Measurements from ENCODE around the gene CAMK1D. TPM values are rescaled to one million over a fixed set of nuclear protein-coding genes. Genes with fewer than 3 reads are reported as not detected.

Gene CAMK1D
- total and polyA plus RNA-seq, 2 of the 4 experiments (the other 2 are of a cell fraction): 5.0 to 5.3 TPM

DNA sequence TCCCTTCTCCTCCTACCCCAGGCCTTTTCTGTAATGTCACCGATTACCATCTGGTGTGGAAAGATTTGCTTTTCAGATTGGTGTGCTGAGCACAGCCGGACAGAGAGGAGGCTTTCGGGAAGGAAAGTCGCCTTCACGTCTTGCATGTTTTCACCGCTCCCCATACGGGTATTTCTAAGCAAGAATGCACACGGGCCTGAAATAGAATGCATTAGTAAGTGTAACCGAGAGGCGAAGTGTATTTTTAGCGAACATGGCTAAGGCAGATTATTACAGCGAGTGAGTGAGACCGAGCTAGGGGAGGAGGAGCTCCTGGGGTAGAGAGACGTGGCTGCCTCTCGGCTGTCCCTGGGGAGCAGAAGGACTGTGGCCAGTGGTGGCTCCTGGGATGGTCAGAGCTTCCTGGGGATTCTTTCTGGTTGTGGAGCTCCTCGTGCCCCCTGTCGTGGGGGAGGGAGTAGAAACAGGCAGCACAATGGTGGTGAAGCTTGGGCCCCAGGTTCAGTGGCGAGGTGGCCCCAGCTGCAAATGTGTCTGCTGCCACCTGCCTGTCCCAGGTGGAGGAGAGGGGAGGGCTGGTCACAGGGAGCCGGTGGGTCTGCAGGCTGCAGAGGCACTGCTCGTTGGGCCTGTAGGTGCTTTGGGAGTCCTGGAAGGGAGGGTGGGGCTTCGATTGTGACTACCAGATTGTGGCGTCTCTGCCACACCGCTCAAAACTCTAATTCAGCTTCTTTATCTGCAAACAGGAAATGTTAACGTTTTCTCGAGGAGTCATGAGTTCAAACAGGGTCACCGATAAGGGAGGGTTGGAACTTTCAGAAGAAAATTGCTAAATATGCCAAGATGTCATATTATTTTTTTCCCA, 135.8 kb downstream of the CAMK1D start:
- peaks cover 2% of the 10 kb centered on the region; the same call in 1 of the 2 replicates for H3K9me3 ChIP-seq (ENCODE audit: control insufficient read depth, insufficient read depth, low read length)
- ChIA-PET CTCF (no interaction called here), POLR2A (ENCODE audit: unreplicated experiment) (no interaction called here)
- H3K4me1 ChIP-seq (ENCODE audit: control insufficient read depth, insufficient read depth, low read length): no peaks in the 10 kb centered on the region
- no peak overlapping the region for H3K9ac ChIP-seq (ENCODE audit: low read depth, low read length)
- H3K79me1 ChIP-seq (ENCODE audit: low read depth in 1 of 2, low read length in 2 of 2): no peaks in the 10 kb centered on the region
- H2AK9ac ChIP-seq (replicated peaks; ENCODE audit: low read depth, low read length, poor library complexity): no peak overlapping the region
- H2BK20ac ChIP-seq (ENCODE audit: low read depth, low read length): no peak overlapping the region
- ATAC-seq (ENCODE audit: low read depth) (no peak), DNase-seq (no peak)
- H4K8ac ChIP-seq (ENCODE audit: low read depth in 2 of 2, low read length in 2 of 2): no peak overlapping the region
- H2BK5ac ChIP-seq (ENCODE audit: low read depth, low read length, poor library complexity, severe bottlenecking): no peak overlapping the region
- in situ Hi-C loops (cut with MboI; ENCODE audit: low sequenced_read_pairs): no loop called here
- H3K27me3 ChIP-seq (ENCODE audit: control insufficient read depth, insufficient read depth, low read length): 0 out of 2 replicates have a peak, but pooled peaks cover 3% of the 10 kb centered on the region
- TF ChIP-seq SMC3 (IDR thresholded peaks at IDR 0.05; ENCODE audit: low read depth, low read length) (no peak), FOS (IDR thresholded peaks at IDR 0.05; ENCODE audit: low read depth, low read length) (no peak), POLR2A (IDR thresholded peaks at IDR 0.05; ENCODE audit: low read depth, low read length) (no peak), NFE2L2 (IDR thresholded peaks at IDR 0.05; ENCODE audit: low read depth, low read length) (no peak), CHD1 (IDR thresholded peaks at IDR 0.05; ENCODE audit: low read depth, low read length) (no peak), RAD21 (IDR thresholded peaks at IDR 0.05; ENCODE audit: low read length) (no peak), MAZ (IDR thresholded peaks at IDR 0.05; ENCODE audit: borderline replicate concordance, low read depth, low read length) (no peak), MAFK (IDR thresholded peaks at IDR 0.05; ENCODE audit: low read depth, low read length) (no peak)
- TF ChIP-seq, protein P1, sequence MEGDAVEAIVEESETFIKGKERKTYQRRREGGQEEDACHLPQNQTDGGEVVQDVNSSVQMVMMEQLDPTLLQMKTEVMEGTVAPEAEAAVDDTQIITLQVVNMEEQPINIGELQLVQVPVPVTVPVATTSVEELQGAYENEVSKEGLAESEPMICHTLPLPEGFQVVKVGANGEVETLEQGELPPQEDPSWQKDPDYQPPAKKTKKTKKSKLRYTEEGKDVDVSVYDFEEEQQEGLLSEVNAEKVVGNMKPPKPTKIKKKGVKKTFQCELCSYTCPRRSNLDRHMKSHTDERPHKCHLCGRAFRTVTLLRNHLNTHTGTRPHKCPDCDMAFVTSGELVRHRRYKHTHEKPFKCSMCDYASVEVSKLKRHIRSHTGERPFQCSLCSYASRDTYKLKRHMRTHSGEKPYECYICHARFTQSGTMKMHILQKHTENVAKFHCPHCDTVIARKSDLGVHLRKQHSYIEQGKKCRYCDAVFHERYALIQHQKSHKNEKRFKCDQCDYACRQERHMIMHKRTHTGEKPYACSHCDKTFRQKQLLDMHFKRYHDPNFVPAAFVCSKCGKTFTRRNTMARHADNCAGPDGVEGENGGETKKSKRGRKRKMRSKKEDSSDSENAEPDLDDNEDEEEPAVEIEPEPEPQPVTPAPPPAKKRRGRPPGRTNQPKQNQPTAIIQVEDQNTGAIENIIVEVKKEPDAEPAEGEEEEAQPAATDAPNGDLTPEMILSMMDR (conservative IDR thresholded peaks at IDR 0.05; ENCODE audit: low read depth, low read length): no peak
- TF ChIP-seq, protein P2, sequence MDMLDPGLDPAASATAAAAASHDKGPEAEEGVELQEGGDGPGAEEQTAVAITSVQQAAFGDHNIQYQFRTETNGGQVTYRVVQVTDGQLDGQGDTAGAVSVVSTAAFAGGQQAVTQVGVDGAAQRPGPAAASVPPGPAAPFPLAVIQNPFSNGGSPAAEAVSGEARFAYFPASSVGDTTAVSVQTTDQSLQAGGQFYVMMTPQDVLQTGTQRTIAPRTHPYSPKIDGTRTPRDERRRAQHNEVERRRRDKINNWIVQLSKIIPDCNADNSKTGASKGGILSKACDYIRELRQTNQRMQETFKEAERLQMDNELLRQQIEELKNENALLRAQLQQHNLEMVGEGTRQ (IDR thresholded peaks at IDR 0.05; ENCODE audit: low read depth, low read length): no peak
- TF ChIP-seq, protein P3, sequence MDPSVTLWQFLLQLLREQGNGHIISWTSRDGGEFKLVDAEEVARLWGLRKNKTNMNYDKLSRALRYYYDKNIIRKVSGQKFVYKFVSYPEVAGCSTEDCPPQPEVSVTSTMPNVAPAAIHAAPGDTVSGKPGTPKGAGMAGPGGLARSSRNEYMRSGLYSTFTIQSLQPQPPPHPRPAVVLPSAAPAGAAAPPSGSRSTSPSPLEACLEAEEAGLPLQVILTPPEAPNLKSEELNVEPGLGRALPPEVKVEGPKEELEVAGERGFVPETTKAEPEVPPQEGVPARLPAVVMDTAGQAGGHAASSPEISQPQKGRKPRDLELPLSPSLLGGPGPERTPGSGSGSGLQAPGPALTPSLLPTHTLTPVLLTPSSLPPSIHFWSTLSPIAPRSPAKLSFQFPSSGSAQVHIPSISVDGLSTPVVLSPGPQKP (IDR thresholded peaks at IDR 0.05; ENCODE audit: borderline replicate concordance, low read depth, low read length): no peak
- no peaks in the 10 kb centered on the region for H4K20me1 ChIP-seq (ENCODE audit: insufficient read depth, low read length)
- H3K56ac ChIP-seq (ENCODE audit: extremely low read depth, insufficient read depth, low read length): no peak overlapping the region
- no peak overlapping the region for H2AK5ac ChIP-seq (ENCODE audit: low read depth, low read length)
- no peak overlapping the region for H3K23ac ChIP-seq (ENCODE audit: low read depth, low read length)
- H2BK15ac ChIP-seq (ENCODE audit: low read depth, low read length): no peak overlapping the region
- H2BK120ac ChIP-seq (ENCODE audit: low read depth, low read length): no peak overlapping the region
- 81% methylated on average over 13 of the region's 26 CpGs; no CpG with 5 or more reads in 1 of the 2 experiments for WGBS, 2 experiments (ENCODE audit: extremely low coverage in 2 of 2, insufficient read length in 1 of 2)
- H3K36me3 ChIP-seq (ENCODE audit: control insufficient read depth, insufficient read depth, low read length): no peaks in the 10 kb centered on the region
- no peak overlapping the region for H4K5ac ChIP-seq (ENCODE audit: low read depth, low read length)
- dilution Hi-C loops (cut with HindIII; ENCODE audit: low sequenced_read_pairs, unreplicated experiment): no loop called here
- no peak overlapping the region for H3K27ac ChIP-seq (ENCODE audit: insufficient read depth, low read length)
- H3K18ac ChIP-seq (ENCODE audit: low read depth, low read length): no peak overlapping the region
- no peak overlapping the region for H3K14ac ChIP-seq (replicated peaks; ENCODE audit: low read depth, low read length)
- no peak overlapping the region for H3K4me2 ChIP-seq (ENCODE audit: low read depth, low read length)
- intact Hi-C loops (cut with micrococcal nuclease): no loop called here
- BruUV-seq (replicated peaks): no TSS peak
- no peak overlapping the region for H3K4me3 ChIP-seq (ENCODE audit: insufficient read depth, low read depth, low read length)
- no peak overlapping the region for H4K91ac ChIP-seq (ENCODE audit: insufficient read depth, low read depth, low read length)
- no peaks in the 10 kb centered on the region for H3K9me1 ChIP-seq (ENCODE audit: insufficient read depth, low read length)
- H3K4ac ChIP-seq (ENCODE audit: low read depth, low read length): no peak overlapping the region
- H2AFZ ChIP-seq (replicated peaks; ENCODE audit: low read length, poor library complexity): no peak overlapping the region

Measured in IMR-90 (cell line).